Inflammatory macrophage treated with lipopolysaccharide for 4 hours (primary cell): ENCODE data around the gene SP8.
A peak's percentile ranks its signal among the peaks of the same experiment; 100 is the strongest.
"Not testable (repeated sequence)": the region's sequence is repeated elsewhere in the genome, so short reads cannot be mapped to it uniquely, and the experiment has no call there.

Experiments used
- DNase-seq: peaks from one replicate; pipeline ENCODE4 v3.0.0-alpha.2; 2020

Gene SP8

DNA sequence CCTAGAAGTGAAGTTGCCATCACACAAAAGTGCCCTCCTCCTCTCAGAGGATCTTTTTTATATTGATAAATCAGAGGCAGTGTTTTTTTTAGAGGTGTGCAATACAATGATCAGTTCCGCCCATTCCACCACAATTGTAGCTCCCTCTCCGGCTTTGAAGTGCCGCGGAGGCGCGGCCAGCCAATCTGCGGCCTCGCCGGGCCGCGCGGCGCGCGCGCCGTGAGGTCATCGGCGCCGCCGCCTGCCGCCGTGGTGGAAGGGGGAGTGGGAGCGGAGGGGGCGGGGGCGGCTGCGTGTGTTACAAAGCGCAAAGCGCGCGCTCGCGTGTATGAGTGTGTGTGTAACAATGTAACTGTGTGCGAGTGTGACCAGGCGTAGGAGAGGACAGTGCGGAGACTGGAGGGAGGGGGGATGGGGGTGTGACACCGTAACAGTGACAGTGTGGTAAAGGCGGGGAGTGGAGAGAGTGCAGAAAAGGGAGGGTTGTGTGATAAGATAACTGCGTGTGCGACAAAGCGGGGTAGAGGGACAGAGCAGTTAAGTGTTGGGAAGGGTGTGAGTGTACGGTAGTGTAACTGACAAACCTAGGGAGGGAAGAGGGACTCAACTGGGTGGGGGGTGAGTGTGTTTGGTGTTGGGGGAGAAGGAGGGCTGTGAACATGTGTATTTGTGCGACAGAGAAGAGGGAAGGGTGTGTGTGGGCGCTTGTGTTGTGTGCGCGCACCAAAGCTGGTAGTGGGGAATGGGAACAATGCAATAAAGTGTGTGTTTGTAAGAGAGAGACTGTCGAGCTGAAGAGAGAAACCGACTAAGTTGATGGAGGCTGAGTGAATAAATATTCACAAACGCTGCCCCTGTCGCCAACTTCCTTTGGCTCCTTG is at the start of gene SP8:
SP8 (minus strand) TSS at position 108 of the 881 bp plus-strand sequence; CDS start at position 20, 88 bp downstream.
- no peak for DNase-seq

DNA sequence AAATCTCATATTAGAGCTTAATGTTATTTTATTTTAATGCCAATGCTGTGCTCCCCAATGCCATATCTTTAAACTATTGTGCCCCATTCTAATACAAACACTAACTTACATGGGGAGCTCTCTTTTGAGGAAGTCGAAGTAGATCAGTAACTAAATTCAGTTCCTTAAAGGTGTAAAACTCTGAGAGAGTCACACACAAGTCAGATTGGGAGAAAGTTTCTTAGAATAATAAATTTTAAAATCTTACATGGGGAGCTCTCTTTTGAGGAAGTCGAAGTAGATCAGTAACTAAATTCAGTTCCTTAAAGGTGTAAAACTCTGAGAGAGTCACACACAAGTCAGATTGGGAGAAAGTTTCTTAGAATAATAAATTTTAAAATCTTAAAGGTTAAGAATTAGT is 49.7 kb upstream of the SP8 start:
- not testable (repeated sequence) for DNase-seq

DNA sequence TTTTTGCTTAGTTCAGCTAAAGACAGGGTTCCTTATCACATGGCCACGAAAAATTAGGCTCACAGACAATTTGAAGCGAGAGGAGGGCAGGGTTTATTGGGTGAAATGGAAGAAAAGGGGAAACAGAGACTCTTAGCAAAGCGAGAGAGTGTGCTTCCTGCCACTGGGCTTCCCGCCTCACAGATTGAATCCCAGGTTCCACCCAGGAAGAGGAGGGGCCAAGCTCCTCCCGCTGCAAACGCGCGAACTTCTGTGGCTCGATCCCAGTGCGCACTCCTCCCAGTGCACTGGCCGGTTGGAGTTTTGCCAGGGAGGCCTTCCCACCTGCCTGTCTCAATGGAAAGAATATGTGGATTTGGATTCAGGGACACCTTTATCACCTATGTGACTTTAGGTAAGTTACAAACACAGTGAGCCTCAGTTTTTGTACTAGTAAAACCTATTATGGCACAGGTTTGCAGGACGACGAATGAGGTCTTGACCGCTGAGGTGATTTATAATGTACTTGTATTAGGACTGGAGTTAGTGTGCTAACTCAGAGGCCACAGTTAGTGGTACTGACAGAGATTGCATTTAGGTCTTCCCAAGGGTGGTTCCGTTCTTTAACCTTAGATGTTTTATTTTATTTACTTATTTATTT is 48.5 kb upstream of the SP8 start:
- no peak for DNase-seq

DNA sequence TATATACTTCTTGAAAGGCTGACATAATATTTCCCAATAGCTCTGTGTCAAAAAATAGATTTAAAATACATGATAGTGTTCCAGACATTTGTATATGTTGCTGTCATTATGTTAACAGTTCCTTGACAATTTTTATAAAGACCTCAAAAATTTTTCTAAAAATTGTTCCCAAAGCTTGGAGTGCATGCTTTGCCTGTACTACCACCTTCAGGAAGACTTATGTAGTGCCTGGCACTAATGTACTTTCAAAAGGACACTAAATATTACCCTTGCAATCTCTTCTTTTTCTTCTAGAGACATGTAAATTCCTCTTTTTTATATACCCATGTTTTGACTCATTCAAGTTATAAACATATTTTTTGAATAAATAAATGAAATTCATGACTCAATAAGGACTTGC is 48.0 kb upstream of the SP8 start:
- DNase-seq, result no peak

DNA sequence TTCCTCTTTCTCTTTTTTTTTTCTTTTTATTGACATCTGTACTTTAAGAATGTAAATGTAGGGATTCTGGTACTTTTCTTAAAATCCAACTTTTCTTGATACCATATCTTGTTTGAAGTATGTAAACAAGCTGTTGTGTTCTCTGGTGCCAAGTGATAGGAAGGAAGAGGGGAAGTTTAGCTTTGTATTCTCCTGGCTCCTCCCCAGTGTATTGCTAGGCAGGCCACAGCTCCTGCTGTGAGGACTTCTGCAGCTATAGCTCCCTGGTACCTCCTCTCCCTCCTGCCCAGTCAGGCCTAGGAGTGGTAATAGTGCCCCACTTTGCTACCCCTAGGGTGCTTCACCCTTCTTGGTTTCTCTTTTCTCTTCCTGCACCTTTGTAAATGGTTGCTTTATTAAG is 45.3 kb upstream of the SP8 start:
- no peak for DNase-seq

DNA sequence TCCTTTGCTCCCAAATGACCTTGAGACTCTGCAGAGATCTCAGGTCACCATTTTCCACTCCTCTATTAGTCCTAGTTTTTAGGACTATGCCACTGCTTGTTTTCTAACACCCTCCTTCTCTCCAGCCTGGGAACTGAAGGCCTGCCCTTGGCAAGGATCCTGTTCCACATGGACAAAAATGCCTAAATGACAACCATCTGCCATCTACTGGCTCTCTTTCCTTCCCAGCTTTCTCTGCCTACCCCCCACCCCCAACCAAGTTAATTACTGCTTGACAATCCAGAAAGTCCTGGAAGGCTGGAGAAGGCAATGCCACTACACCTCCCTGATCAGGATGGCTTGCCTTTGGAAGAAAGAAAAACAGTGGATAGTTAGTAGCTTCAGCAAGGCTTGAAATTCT is 44.8 kb upstream of the SP8 start:
- DNase-seq, result no peak

DNA sequence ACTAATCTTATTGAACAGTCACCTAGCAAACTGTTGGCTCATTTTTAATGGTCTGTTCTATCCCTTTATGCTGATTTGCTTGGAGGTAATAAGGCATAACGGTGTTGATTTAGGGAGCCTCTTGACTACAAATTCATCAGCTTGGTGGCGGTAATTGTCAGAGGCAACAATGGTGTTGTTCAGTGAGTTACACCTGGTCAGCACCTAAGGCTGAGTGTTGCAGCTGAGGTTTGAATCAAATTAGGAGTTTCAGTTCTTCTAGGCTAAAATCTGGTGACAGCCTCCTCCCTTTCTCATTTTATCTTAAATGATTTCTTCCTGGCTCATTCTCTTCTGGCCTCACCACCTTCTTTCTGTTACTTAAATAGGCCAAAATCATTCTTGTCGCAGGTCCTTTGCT is 42.3 kb upstream of the SP8 start:
- DNase-seq, result no peak

DNA sequence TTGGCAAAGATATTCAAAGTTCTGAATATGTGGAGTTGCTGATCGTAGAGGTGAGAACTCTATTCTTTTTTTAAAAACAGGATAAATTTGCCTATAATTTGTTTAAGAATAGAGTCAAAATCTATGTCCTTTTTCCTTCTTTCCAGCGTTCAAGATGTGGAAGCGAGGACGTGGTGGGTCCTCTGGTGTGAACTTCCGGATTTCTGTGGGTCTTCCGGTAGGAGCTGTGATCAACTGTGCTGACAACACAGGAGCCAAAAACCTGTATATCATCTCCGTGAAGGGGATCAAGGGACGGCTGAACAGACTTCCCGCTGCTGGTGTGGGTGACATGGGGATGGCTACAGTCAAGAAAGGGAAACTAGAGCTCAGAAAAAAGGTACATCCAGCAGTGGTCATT is 40.5 kb upstream of the SP8 start:
- no peak for DNase-seq

DNA sequence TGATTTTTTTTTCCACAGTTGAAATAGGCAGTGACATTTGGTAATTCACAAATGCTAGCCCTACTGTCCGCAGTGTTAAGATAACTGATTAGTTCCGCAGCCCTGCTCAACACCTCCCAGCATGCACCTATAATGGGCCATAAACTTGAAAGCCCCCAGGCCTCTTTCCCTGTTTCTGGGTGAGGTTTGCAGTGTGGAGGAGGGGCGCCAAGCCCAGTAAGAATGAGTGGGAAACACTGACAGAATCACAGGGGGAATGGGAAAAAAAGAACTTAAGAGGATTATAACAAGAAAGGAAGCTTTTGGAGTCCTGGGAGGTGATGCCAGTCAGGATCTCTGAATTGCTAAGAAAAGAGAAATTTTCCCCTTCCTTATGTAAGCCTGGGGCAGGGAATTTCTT is 39.6 kb upstream of the SP8 start:
- DNase-seq, result no peak

DNA sequence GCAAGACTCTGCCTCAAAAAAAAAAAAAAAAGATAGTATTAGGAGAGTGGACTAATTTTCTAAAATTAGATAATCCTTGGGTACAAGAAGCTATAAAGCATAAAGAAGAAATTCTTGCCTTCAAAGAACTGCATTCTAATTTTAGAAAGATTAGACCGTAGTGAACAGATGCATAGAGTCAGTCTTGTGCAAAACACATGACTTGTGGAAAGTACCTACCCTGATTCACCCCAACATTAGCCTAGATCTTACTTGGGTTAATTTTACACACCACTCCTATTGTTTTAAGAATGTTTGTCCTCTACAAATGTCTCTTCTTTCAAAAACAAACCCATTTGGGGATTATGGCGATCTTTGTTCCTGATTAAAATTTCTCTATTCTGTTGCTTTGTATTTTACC is 38.9 kb upstream of the SP8 start:
- no peak for DNase-seq

DNA sequence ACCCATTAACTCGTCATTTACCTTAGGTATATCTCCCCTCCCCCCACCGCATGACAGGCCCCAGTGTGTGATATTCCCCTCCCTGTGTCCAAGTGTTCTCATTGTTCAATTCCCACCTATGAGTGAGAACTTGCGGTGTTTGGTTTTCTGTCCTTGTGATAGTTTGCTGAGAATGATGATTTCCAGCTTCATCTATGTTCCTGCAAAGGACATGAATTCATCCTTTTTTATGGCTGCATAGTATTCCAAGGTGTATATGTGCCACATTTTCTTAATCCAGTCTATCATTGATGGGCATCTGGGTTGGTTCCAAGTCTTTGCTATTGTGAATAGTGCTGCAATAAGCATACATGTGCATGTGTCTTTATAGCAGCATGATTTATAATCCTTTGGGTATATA is 34.7 kb upstream of the SP8 start:
- DNase-seq, result not testable (repeated sequence)

DNA sequence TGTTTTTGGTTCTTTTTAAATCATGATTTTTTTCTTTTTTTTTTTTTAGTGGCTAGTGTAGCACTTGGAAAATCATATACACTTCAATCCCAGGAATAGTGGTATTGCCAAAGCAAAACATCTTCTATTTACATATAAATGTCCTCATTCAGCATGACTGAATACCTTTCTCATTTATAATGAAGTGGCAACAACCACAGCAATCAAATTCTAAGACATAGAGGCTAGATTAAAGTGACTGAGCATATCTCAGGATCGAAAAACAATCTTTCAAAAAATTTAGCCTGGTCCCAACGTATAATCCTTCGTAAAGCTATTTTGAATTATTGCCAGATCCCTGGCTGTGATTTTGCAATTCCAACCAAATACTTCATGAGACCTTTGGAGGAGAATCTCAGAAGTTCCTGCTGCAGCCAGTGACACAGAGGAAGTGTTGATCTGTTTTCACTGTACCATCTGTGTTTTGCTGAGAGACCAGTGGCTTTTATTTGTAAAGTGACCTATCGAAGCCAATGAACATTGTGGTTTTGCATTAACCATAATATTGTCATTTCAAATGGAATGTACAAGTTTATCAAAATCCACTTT is 29.8 kb upstream of the SP8 start:
- no peak for DNase-seq

DNA sequence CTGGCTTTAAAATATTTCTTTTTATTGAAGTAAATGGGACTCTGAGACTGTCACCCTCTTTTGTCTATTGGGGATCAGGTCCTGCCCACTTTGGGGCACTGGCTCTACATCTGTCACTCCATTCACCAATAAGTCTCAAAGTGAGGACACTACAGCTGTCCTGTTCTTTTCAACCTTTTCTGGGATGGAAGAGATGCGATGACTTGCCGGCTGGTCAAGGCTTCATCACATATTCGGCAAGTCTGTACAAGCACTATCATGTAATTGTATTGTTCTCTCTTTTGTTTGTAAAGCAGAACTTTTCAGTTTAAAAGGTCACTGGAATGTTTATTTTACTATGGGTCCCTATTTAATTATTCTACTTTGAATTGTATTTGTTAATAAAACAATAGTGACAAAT is 17.7 kb upstream of the SP8 start:
- no peak for DNase-seq

DNA sequence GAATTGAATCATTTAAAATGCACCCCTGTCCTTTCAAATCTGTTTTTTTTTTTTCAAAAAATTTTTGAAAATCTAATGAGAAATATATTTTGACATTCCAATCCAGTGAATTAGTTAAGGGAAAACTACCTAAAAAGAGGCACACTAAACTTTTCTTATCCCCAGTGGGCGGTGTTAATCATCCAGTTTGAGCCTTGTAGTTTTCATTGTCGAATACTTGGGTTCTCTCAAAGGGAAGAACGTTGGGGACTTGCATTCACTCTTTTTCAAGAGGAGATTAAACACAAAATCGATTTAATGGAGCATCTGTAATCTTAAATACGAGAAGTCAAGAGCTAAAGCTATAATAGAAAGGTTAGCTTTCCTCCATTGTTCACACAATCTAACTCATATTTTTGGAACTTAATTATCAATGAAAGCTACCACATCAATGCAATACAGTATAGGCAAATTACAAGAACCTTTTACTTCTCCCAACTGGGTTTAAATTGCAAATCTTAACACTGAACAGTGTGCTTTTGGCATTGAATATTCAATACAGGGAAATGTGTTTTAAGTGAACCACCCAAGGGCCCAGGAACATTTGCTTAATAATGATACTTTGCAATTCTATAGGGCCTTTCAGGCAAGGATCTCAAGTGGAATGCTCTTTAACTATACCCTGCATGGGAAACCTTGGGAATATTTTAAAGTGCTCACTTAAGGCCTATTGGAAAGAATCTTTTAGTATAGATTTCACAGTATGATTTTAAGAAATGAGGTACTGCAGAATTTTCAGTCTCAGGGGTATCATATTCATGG is 13.1 kb upstream of the SP8 start:
- DNase-seq, result no peak

DNA sequence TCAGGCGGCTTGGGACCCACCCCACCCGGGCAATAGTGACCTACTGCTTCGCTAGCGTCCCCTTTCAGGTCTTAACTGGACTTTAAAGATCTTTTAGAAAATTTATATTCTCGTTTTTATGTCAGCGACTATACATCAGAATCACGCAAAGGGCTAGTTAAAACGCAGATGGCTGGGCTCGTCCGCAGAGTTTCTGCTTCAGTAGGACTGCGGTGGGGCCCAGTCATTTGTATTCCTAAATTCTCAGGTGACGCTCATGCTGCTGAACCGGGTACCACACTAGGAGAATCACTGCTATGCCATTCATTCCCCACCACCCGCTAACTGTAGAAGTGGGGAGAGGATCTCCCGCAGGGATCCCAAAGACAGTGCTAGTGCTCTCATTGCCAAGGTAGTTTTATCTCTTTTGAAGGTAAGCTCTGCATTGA is 12.0 kb upstream of the SP8 start:
- no peak for DNase-seq

DNA sequence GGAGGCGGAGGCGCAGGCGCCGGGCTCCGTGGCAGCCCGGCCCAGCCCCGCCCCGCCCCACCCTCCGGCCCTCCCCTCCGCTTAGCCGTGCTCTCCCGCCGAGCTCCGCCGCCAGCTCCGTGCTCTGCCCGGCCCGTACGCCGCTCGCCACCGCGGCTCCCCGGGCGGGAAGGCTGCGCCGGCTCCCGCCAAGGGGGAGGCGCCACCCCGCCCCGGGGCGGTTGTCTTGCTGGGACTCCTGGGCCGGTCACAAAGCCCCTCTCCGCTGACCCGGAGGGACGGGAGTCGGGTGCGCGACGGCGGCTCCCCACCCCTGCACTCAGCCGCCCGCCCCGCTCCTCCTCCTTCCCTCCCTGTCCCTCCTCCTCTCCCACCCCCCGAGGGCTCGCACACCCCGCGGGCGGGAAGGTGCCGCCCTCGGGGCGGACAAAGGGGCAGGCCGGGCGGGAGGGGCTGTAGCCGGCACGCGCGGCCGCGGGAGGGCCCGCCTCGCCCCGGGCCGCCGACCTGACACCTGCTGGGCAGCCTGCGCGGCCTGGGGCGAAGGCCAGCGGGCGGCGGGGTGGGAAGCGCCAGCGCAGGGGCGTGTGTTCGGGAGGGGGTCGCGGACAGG is 11.5 kb upstream of the SP8 start:
- peak; percentile 50 for DNase-seq

DNA sequence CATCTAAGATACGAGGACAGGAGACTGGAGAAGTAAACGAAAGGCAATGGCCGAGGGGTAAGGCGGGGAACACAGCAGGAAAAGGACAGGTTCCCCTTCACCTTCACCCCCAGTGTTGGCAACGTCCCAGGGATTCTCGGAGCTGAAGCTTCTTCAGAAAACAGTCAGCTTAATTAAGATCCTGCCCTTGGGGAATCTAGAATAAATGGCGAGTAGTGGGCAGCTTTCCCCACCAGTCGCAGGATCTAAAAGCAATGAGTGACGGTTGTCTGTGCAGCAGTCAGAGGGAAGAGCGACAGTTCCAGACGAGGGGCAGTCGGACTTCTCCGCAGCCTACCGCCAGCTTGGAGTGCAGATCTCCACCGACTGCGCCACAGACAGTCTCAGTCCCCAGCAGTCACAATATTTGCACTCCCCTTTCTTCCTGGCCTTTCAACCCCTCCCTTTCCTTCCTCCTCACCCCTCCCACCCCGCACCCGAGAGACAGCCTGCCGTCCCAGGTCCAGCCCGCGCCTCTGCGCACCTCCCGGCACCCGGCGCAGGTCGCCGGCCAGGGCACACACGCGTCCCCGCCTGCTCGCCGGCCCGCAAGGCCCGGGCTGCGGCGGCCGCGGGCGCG is 10.9 kb upstream of the SP8 start:
- no peak for DNase-seq

DNA sequence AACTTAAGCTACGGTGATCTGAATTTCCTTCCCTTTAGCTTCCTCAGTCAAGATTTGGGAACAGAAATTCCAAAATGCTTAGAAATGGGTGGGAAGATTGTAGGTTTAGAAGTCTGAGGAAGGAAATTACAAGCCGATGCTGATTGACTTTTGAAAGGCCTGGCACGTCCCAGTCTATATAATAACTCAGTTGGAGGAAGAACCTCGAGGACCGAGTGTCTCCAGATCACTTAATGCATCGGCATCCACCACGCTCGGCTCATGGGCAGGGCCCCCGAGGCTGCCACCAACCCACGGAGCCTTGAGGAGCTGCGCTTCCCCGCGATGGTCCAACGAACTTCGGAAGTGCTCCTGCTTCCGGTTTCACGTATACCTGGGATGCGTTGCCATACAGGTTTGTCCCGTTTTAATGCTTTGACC is 10.4 kb upstream of the SP8 start:
- no peak for DNase-seq

DNA sequence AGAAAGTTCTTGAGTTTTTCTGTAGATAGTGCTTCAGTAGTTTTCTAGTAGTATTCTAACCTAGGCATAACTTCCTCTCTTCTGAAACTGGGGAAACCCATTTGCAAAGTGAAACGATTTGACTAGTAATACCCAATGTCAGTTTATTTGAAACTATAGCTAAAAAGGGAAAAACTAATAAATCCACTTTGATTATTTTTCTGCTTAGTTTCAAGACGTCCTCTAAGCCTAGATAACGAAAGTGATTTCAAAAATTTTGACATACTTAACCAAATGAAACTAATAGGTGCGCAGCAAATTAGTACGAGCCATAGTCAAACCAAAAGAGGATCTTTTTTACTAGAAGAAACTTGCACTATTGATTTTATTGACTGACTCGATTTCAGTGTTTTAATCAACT is 9.8 kb upstream of the SP8 start:
- peak; percentile 34 for DNase-seq

DNA sequence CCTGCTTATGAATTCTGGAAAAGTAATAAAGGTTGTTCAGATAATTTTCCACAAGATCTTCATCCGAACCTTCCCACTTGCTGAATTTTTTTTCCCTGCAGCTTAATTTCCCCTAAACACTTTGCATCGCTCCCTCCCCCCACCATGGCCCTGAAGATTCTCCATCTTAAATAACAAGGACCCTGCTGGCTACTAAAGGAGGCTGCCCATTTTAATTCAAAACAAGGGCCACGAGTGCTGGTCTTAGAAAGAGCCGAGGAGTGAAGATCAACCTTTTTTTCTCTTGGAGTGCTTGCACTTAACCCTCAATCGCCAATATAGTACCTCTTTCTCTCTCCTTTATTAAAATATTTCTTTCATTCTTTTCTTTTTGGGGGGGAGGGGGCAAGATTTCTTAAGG is 9.2 kb upstream of the SP8 start:
- no peak for DNase-seq

DNA sequence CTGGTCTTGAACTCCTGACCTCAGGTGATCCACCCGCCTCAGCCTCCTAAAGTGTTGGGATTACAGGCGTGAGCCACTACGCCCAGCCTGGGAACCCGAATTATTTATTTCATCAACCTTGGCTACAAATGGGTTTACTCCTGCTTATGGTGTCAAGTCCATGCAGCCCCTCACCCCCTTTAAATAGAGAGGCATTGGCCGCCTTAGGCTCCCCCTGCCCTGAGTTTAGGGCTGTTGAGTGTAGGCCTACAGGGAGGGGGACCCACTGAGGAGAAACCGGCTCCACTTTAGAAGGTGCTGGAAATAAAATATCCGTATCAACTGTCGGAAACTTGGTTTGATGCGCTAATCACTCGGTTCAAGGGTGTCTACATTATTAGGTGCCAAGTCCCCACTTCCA is 8.7 kb upstream of the SP8 start:
- no peak for DNase-seq

DNA sequence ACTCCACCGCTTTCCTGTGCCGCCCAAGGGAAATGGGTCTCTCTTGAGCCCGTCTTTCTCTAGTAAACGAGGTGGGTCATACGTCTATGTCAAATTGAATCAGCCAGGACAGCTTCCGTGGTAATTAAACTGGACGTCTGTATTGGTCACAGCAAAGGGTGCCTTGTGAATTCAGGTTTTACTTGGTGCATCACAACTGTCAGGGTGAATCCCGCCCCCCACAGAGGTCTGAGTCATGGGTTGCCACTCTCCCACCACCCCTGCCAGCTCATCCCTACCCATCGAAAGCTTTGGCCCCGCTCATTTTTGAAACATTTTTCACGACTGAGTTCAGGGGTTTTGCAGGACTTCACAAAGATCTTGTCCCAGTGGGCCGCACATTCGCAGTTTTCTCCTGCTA is 8.0 kb upstream of the SP8 start:
- DNase-seq, result no peak
